Mammary epithelial cell (primary cell): ENCODE measurements around the gene ACO2.

Experiments used
- EZH2 ChIP-seq: IDR thresholded peaks from 2 replicates; pipeline ENCODE4 v1.6.1; 2012; ENCODE audit warnings: low read length, inconsistent platforms, borderline replicate concordance
- TF ChIP-seq, protein P1 (sequence below), 2 donors: IDR thresholded peaks in 1 of 2; conservative IDR thresholded peaks in 1 of 2; 2 replicates each; pipeline ENCODE4 v1.5.1; 2011 to 2012; ENCODE audit warnings: inconsistent platforms in 2 of 2, low read length in 2 of 2, mild to moderate bottlenecking in 2 of 2, control low read depth in 1 of 2, low read depth in 1 of 2; ENCODE audit not compliant: insufficient read depth in 1 of 2; ENCODE audit errors: extremely low read depth in 1 of 2

DNA sequence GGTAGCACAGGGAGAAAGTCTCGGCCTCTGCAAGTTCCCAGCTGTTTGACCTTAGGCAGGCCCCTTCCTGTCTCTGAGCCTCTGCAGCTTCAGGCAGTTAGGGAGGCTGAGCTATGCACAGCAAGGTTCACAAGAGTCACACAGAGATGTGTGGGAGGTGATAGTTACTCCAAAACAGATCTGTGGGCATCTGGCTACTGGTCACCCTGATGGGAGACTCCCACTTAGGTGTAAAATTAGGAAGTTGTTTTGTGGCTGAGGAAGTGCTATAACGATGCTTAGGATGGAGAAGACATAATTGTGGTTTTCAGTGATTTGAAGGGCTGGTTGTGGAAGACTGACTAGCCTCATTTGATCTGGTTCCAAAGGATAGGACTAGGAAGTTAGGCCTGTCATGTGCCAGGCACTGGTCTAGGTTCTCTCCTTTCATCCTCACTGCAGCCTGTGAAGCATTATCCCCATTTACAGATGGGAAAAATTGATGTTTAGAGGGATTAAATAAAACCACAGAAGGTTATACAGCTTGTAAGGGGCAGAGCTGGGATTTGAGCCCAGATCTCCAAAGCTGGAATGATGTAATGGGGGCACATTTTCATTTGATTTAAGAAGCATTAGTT lies 13.5 kb downstream of the ACO2 start:
- TF ChIP-seq, protein P1, sequence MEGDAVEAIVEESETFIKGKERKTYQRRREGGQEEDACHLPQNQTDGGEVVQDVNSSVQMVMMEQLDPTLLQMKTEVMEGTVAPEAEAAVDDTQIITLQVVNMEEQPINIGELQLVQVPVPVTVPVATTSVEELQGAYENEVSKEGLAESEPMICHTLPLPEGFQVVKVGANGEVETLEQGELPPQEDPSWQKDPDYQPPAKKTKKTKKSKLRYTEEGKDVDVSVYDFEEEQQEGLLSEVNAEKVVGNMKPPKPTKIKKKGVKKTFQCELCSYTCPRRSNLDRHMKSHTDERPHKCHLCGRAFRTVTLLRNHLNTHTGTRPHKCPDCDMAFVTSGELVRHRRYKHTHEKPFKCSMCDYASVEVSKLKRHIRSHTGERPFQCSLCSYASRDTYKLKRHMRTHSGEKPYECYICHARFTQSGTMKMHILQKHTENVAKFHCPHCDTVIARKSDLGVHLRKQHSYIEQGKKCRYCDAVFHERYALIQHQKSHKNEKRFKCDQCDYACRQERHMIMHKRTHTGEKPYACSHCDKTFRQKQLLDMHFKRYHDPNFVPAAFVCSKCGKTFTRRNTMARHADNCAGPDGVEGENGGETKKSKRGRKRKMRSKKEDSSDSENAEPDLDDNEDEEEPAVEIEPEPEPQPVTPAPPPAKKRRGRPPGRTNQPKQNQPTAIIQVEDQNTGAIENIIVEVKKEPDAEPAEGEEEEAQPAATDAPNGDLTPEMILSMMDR (conservative IDR thresholded peaks at IDR 0.05 in 1 of 2, IDR thresholded peaks at IDR 0.05 in 1 of 2; ENCODE audit: extremely low read depth in 1 of 2, insufficient read depth in 1 of 2, low read depth in 1 of 2, low read length in 2 of 2) = no peak
- no peak for TF ChIP-seq EZH2
